HepG2 (cell line): ENCODE results near the gene SEMA4C. TPM values are rescaled to one million over a fixed set of nuclear protein-coding genes. Genes with fewer than 3 reads are reported as not detected.

ENCODE experiments used
- BCL6 ChIP-seq: IDR thresholded peaks from 2 replicates; pipeline ENCODE4 v1.6.1; 2016; ENCODE audit warnings: missing genetic modification reagents, missing compliant biosample characterization
- CC2D1A ChIP-seq: sonication (generic); formaldehyde crosslinking; IDR thresholded peaks from 2 replicates; pipeline ENCODE4 v1.8.1; 2023; ENCODE audit warnings: mild to moderate bottlenecking, missing genetic modification reagents
- EED ChIP-seq: sonication (generic); formaldehyde crosslinking; IDR thresholded peaks from 2 replicates; pipeline ENCODE4 v1.5.0; 2020; ENCODE audit warnings: mild to moderate bottlenecking, missing genetic modification reagents
- ESRRA ChIP-seq: sonication (generic); formaldehyde crosslinking; IDR thresholded peaks from 2 replicates; pipeline ENCODE4 v1.5.1; 2020; ENCODE audit warnings: mild to moderate bottlenecking, low read depth, missing genetic modification reagents
- GFI1 ChIP-seq: sonication (generic); formaldehyde crosslinking; IDR thresholded peaks from 2 replicates; pipeline ENCODE4 v1.5.0; 2020; ENCODE audit warnings: missing genetic modification reagents, mild to moderate bottlenecking, borderline replicate concordance
- HOXA5 ChIP-seq: sonication (generic); formaldehyde crosslinking; IDR thresholded peaks from 2 replicates; pipeline ENCODE4 v1.4.0; 2020; ENCODE audit warnings: missing genetic modification reagents
- MEIS2 ChIP-seq: sonication (generic); formaldehyde crosslinking; IDR thresholded peaks from 2 replicates; pipeline ENCODE4 v1.9.0; 2021; ENCODE audit warnings: mild to moderate bottlenecking, missing genetic modification reagents
- MTA3 ChIP-seq: sonication (generic); formaldehyde crosslinking; IDR thresholded peaks from 2 replicates; pipeline ENCODE4 v1.4.0; 2020; ENCODE audit warnings: missing genetic modification reagents
- SMAD3 ChIP-seq: sonication (generic); formaldehyde crosslinking; IDR thresholded peaks from 2 replicates; pipeline ENCODE4 v1.4.0; 2020; ENCODE audit warnings: missing genetic modification reagents
- WIZ ChIP-seq: sonication (generic); formaldehyde crosslinking; IDR thresholded peaks from 2 replicates; pipeline ENCODE4 v1.5.1; 2020; ENCODE audit warnings: mild to moderate bottlenecking, missing genetic modification reagents
- ZNF34 ChIP-seq: sonication (generic); formaldehyde crosslinking; IDR thresholded peaks from 2 replicates; pipeline ENCODE4 v1.4.0; 2020; ENCODE audit warnings: mild to moderate bottlenecking, missing genetic modification reagents, borderline replicate concordance
- ZNF484 ChIP-seq: sonication (generic); formaldehyde crosslinking; IDR thresholded peaks from 2 replicates; pipeline ENCODE4 v1.5.1; 2020; ENCODE audit warnings: mild to moderate bottlenecking, low read depth, missing genetic modification reagents, borderline replicate concordance
- ZNF549 ChIP-seq: sonication (generic); formaldehyde crosslinking; IDR thresholded peaks from 2 replicates; pipeline ENCODE4 v1.5.0; 2020; ENCODE audit warnings: missing genetic modification reagents
- ZNF83 ChIP-seq: sonication (generic); formaldehyde crosslinking; IDR thresholded peaks from 2 replicates; pipeline ENCODE4 v1.4.0; 2020; ENCODE audit warnings: missing genetic modification reagents, mild to moderate bottlenecking, borderline replicate concordance
- ZSCAN29 ChIP-seq: sonication (generic); formaldehyde crosslinking; conservative IDR thresholded peaks from 2 replicates; pipeline ENCODE4 v1.4.0; 2020; ENCODE audit warnings: mild to moderate bottlenecking, missing genetic modification reagents
- polyA plus RNA-seq, 8 experiments: library from polyadenylated mRNA; depleted of rRNA in 3 of 8; stranded (reverse) in 7 of 8; unstranded in 1 of 8; fragments of >200 nt; fragmentation: Illumina TruSeq in 4 of 8; extraction: Trizol in 4 of 8; gene quantifications; 2 replicates each; pipeline versions ENCODE4 v1.2.1 to v1.2.3, GENCODE V29; 2011 to 2016; ENCODE audit warnings: low read depth in 4 of 8, missing spikeins in 1 of 8, mixed read lengths in 1 of 8; ENCODE audit not compliant: insufficient read depth in 1 of 8
- total RNA-seq, 5 experiments: library from RNA; depleted of rRNA; stranded (reverse); fragments of >200 nt; fragmentation: Illumina TruSeq; extraction: Trizol; gene quantifications; 2 replicates each; pipeline ENCODE4 v1.2.3, GENCODE V29; 2016; ENCODE audit warnings: low read depth in 1 of 5
- TF ChIP-seq, protein P1 (sequence below): sonication (generic); formaldehyde crosslinking; IDR thresholded peaks from 2 replicates; pipeline ENCODE4 v1.5.0; 2020; ENCODE audit warnings: mild to moderate bottlenecking, missing genetic modification reagents
- TF ChIP-seq, protein P2 (sequence below): sonication (generic); formaldehyde crosslinking; IDR thresholded peaks from 2 replicates; pipeline ENCODE4 v1.5.0; 2020; ENCODE audit warnings: mild to moderate bottlenecking, missing genetic modification reagents, moderate library complexity
- TF ChIP-seq, protein P3 (sequence below): sonication (generic); formaldehyde crosslinking; IDR thresholded peaks from 2 replicates; pipeline ENCODE4 v1.5.1; 2020; ENCODE audit warnings: missing genetic modification reagents, mild to moderate bottlenecking, borderline replicate concordance
- TF ChIP-seq, protein P4 (sequence below): sonication (generic); formaldehyde crosslinking; conservative IDR thresholded peaks from 2 replicates; pipeline ENCODE4 v1.5.0; 2020; ENCODE audit warnings: missing genetic modification reagents
- TF ChIP-seq, protein P5 (sequence below): sonication (generic); formaldehyde crosslinking; IDR thresholded peaks from 2 replicates; pipeline ENCODE4 v1.9.0; 2021; ENCODE audit warnings: missing genetic modification reagents, borderline replicate concordance

The SEMA4C gene
- total and polyA plus RNA-seq, 2 of the 13 experiments (the other 11 are each of a cell fraction or from before 2014, with no cell fraction given) = 25.9 to 46.6 TPM

DNA sequence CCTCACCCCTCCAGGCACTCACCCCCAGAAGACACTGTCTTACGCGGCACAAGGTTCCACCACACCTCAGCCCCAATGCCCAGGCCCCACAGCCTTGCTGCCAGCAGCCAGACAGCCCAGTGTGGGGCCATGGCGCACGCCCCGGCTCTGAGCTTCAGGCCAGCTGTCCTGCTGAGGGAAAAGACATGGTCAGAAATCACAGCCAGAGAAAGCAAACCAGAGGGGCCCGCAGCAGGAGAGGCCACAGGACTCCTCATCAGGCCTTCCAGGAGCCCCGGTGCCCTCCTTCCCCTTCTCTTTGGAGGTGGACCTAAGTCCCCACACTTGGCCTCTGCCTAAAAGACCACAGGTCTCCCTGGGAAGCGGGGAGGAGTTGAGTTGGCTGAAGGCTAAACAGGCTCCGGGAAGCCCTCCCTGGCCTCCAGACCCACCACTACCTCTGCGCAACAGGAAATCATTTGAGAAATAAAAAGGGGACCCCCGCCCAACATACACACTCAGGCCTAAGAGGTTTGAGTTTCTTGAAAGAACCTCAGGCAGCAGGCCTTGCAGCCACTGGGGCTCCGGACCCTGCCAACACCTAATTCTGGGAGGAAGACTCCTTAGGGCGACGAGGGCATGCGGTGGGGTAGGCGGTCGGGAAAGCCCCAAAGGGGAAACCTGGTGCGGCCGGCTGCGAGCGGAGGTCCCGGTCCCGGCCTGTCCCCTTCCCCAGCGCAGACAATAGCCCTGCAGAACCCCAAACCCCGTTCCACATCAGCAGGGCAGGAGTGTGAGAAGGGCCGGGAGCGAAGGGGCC is 1.9 kb downstream of the SEMA4C start (continued):
- TF ChIP-seq CC2D1A (CRISPR knock-in tag) (no peak), ZNF34 (CRISPR knock-in tag) (no peak), ZNF83 (CRISPR knock-in tag) (no peak), ZNF549 (CRISPR knock-in tag) (no peak), BCL6 (CRISPR knock-in tag) (no peak; the same call in 1 of the 2 replicates), ZNF484 (CRISPR knock-in tag) (no peak), MTA3 (no peak), ZSCAN29 (CRISPR knock-in tag) (no peak), GFI1 (CRISPR knock-in tag) (no peak), HOXA5 (CRISPR knock-in tag) (no peak), SMAD3 (CRISPR knock-in tag) (no peak), WIZ (CRISPR knock-in tag) (no peak), ESRRA (CRISPR knock-in tag) (no peak), EED (no peak), MEIS2 (no peak)
- TF ChIP-seq, protein P1, sequence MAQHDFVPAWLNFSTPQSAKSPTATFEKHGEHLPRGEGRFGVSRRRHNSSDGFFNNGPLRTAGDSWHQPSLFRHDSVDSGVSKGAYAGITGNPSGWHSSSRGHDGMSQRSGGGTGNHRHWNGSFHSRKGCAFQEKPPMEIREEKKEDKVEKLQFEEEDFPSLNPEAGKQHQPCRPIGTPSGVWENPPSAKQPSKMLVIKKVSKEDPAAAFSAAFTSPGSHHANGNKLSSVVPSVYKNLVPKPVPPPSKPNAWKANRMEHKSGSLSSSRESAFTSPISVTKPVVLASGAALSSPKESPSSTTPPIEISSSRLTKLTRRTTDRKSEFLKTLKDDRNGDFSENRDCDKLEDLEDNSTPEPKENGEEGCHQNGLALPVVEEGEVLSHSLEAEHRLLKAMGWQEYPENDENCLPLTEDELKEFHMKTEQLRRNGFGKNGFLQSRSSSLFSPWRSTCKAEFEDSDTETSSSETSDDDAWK (CRISPR knock-in tag) = no peak
- TF ChIP-seq, protein P2, sequence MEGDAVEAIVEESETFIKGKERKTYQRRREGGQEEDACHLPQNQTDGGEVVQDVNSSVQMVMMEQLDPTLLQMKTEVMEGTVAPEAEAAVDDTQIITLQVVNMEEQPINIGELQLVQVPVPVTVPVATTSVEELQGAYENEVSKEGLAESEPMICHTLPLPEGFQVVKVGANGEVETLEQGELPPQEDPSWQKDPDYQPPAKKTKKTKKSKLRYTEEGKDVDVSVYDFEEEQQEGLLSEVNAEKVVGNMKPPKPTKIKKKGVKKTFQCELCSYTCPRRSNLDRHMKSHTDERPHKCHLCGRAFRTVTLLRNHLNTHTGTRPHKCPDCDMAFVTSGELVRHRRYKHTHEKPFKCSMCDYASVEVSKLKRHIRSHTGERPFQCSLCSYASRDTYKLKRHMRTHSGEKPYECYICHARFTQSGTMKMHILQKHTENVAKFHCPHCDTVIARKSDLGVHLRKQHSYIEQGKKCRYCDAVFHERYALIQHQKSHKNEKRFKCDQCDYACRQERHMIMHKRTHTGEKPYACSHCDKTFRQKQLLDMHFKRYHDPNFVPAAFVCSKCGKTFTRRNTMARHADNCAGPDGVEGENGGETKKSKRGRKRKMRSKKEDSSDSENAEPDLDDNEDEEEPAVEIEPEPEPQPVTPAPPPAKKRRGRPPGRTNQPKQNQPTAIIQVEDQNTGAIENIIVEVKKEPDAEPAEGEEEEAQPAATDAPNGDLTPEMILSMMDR = no peak
- TF ChIP-seq, protein P3, sequence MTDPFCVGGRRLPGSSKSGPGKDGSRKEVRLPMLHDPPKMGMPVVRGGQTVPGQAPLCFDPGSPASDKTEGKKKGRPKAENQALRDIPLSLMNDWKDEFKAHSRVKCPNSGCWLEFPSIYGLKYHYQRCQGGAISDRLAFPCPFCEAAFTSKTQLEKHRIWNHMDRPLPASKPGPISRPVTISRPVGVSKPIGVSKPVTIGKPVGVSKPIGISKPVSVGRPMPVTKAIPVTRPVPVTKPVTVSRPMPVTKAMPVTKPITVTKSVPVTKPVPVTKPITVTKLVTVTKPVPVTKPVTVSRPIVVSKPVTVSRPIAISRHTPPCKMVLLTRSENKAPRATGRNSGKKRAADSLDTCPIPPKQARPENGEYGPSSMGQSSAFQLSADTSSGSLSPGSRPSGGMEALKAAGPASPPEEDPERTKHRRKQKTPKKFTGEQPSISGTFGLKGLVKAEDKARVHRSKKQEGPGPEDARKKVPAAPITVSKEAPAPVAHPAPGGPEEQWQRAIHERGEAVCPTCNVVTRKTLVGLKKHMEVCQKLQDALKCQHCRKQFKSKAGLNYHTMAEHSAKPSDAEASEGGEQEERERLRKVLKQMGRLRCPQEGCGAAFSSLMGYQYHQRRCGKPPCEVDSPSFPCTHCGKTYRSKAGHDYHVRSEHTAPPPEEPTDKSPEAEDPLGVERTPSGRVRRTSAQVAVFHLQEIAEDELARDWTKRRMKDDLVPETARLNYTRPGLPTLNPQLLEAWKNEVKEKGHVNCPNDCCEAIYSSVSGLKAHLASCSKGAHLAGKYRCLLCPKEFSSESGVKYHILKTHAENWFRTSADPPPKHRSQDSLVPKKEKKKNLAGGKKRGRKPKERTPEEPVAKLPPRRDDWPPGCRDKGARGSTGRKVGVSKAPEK = no peak; the same call in 1 of the 2 replicates
- TF ChIP-seq, protein P4, sequence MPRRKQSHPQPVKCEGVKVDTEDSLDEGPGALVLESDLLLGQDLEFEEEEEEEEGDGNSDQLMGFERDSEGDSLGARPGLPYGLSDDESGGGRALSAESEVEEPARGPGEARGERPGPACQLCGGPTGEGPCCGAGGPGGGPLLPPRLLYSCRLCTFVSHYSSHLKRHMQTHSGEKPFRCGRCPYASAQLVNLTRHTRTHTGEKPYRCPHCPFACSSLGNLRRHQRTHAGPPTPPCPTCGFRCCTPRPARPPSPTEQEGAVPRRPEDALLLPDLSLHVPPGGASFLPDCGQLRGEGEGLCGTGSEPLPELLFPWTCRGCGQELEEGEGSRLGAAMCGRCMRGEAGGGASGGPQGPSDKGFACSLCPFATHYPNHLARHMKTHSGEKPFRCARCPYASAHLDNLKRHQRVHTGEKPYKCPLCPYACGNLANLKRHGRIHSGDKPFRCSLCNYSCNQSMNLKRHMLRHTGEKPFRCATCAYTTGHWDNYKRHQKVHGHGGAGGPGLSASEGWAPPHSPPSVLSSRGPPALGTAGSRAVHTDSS (CRISPR knock-in tag) = no peak
- TF ChIP-seq, protein P5, sequence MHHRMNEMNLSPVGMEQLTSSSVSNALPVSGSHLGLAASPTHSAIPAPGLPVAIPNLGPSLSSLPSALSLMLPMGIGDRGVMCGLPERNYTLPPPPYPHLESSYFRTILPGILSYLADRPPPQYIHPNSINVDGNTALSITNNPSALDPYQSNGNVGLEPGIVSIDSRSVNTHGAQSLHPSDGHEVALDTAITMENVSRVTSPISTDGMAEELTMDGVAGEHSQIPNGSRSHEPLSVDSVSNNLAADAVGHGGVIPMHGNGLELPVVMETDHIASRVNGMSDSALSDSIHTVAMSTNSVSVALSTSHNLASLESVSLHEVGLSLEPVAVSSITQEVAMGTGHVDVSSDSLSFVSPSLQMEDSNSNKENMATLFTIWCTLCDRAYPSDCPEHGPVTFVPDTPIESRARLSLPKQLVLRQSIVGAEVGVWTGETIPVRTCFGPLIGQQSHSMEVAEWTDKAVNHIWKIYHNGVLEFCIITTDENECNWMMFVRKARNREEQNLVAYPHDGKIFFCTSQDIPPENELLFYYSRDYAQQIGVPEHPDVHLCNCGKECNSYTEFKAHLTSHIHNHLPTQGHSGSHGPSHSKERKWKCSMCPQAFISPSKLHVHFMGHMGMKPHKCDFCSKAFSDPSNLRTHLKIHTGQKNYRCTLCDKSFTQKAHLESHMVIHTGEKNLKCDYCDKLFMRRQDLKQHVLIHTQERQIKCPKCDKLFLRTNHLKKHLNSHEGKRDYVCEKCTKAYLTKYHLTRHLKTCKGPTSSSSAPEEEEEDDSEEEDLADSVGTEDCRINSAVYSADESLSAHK = no peak
